BLaER1 (cell line): ENCODE measurements around the gene FCRL6.
A peak's percentile ranks its signal among the peaks of the same experiment; 100 is the strongest.

ENCODE experiments used
- H3K27ac ChIP-seq: shearing (Covaris generic); formaldehyde crosslinking; 2 replicates; pipeline ENCODE4 v1.8.1; 2022
- H3K27me3 ChIP-seq: shearing (Covaris generic); formaldehyde crosslinking; 2 replicates; pipeline ENCODE4 v1.8.1; 2022
- H3K36me3 ChIP-seq: shearing (Covaris generic); formaldehyde crosslinking; 2 replicates; pipeline ENCODE4 v1.8.1; 2022
- H3K4me1 ChIP-seq: shearing (Covaris generic); formaldehyde crosslinking; 2 replicates; pipeline ENCODE4 v1.8.1; 2022
- H3K4me2 ChIP-seq: shearing (Covaris generic); formaldehyde crosslinking; 2 replicates; pipeline ENCODE4 v1.8.1; 2022
- H3K4me3 ChIP-seq: shearing (Covaris generic); formaldehyde crosslinking; 2 replicates; pipeline ENCODE4 v1.8.1; 2022
- H3K9ac ChIP-seq: shearing (Covaris generic); formaldehyde crosslinking; 2 replicates; pipeline ENCODE4 v1.8.1; 2022
- H3K9me3 ChIP-seq: shearing (Covaris generic); formaldehyde crosslinking; 2 replicates; pipeline ENCODE4 v1.8.1; 2022
- H4K20me1 ChIP-seq: shearing (Covaris generic); formaldehyde crosslinking; 2 replicates; pipeline ENCODE4 v1.8.1; 2022
- Cebpa-rat ChIP-seq: shearing (Covaris generic); IDR thresholded peaks from 2 replicates; pipeline ENCODE4 v1.8.1; 2022

The FCRL6 gene

DNA sequence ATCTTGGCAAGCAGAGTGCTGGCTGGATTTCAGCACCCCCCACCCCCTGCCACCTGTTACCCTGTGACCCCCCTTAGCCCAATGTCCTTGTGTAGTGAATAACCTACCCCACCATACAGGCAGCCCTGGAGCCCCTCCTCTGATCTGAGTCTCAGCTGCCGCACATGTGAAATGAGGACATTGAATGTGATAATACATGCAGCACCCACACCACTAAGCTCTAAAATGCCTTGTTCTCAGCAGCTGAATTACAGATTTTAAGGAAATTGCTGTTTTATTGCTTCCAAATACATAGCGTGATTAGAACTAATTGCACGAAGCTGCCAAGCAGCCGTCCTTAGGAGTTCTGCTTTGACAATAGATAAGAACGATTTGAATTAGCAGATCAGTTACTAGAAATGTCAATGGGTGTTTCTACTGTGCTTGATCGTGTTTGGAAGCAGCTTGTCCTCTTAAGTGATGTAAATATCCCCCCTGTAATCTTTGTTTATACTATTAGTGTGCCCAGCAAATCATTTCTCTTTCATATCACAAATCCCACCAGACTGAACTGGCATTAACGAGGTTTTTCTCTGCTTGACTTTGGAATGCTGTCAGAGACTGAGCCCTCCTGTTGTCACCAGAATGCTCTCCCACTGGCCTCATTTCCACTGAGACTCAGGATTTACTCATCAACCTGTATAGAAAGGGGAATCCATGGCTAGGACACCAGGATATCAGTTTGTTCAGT lies 29.4 kb downstream of the FCRL6 start:
- H3K27me3 ChIP-seq, result no peaks in the 10 kb centered on the region
- no peak overlapping the region for H3K9ac ChIP-seq
- no peaks in the 10 kb centered on the region for H3K9me3 ChIP-seq
- no peaks in the 10 kb centered on the region for H3K36me3 ChIP-seq
- no peak overlapping the region for H3K4me3 ChIP-seq
- TF ChIP-seq Cebpa-rat, result no peak
- no peak overlapping the region for H3K4me2 ChIP-seq
- H3K4me1 ChIP-seq, result 0 out of 2 replicates have a peak, but pooled peaks cover 3% of the 10 kb centered on the region
- H3K27ac ChIP-seq, result no peak overlapping the region
- no peaks in the 10 kb centered on the region for H4K20me1 ChIP-seq

DNA sequence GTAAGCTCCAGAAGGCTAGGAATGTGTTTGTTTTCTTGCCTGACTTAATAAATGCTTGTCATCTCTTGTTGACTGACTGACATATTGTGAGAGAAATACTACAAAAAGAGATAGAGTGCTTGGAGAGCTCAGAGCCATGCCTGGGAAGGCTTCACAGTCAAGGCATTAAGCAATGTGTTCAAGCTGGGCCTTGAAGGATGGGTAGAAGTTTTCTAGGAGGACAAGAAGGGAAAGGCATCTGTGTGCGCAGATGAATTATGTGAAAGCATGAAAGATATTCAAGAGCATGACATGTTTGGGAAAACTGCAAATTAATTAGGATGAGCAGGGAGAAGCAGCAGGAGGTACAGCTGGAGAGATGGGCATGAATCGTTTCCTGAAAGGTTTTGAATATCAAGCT lies 30.1 kb downstream of the FCRL6 start:
- no peak overlapping the region for H3K9ac ChIP-seq
- H3K4me3 ChIP-seq, result no peak overlapping the region
- no peak overlapping the region for H3K27ac ChIP-seq
- no peaks in the 10 kb centered on the region for H3K9me3 ChIP-seq
- H3K4me1 ChIP-seq, result no peaks in the 10 kb centered on the region
- no peak for TF ChIP-seq Cebpa-rat
- H4K20me1 ChIP-seq, result no peaks in the 10 kb centered on the region
- H3K27me3 ChIP-seq, result no peaks in the 10 kb centered on the region
- H3K4me2 ChIP-seq, result no peak overlapping the region
- H3K36me3 ChIP-seq, result no peaks in the 10 kb centered on the region

DNA sequence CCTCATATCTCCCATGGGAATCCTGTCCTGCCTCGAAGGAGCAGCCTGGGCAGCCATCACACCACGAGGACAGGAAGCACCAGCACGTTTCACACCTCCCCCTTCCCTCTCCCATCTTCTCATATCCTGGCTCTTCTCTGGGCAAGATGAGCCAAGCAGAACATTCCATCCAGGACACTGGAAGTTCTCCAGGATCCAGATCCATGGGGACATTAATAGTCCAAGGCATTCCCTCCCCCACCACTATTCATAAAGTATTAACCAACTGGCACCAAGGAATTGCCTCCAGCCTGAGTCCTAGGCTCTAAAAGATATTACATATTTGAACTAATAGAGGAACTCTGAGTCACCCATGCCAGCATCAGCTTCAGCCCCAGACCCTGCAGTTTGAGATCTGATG lies 33.2 kb downstream of the FCRL6 start:
- Histone ChIP-seq H3K4me3 (no peak overlapping the region), H3K9me3 (no peaks in the 10 kb centered on the region), H3K27me3 (no peaks in the 10 kb centered on the region), H3K9ac (no peak overlapping the region), H3K27ac (no peak overlapping the region), H4K20me1 (no peaks in the 10 kb centered on the region), H3K4me2 (no peak overlapping the region), H3K4me1 (peaks cover 14% of the 10 kb centered on the region; the same call in 1 of the 2 replicates), H3K36me3 (no peaks in the 10 kb centered on the region)
- TF ChIP-seq Cebpa-rat, result no peak

DNA sequence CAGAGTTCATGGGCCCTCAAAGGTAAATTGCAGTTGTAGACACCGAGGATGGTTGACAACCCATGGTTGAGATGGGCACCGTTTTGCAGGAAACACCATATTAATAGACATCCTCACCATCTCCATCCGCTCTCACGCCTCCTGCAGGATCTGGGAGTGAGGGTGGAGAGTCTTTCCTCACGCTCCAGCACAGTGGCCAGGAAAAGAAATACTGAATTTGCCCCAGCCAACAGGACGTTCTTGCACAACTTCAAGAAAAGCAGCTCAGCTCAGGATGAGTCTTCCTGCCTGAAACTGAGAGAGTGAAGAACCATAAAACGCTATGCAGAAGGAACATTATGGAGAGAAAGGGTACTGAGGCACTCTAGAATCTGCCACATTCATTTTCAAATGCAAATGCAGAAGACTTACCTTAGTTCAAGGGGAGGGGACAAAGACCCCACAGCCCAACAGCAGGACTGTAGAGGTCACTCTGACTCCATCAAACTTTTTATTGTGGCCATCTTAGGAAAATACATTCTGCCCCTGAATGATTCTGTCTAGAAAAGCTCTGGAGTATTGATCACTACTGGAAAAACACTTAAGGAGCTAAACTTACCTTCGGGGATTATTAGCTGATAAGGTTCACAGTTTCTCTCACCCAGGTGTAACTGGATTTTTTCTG lies 33.8 kb downstream of the FCRL6 start:
- Histone ChIP-seq H3K4me2 (no peak overlapping the region), H4K20me1 (no peaks in the 10 kb centered on the region), H3K9me3 (no peaks in the 10 kb centered on the region), H3K36me3 (no peaks in the 10 kb centered on the region), H3K27me3 (no peaks in the 10 kb centered on the region), H3K27ac (no peak overlapping the region), H3K4me1 (peaks cover 14% of the 10 kb centered on the region; the same call in 1 of the 2 replicates), H3K4me3 (no peak overlapping the region), H3K9ac (no peak overlapping the region)
- TF ChIP-seq Cebpa-rat, result no peak

DNA sequence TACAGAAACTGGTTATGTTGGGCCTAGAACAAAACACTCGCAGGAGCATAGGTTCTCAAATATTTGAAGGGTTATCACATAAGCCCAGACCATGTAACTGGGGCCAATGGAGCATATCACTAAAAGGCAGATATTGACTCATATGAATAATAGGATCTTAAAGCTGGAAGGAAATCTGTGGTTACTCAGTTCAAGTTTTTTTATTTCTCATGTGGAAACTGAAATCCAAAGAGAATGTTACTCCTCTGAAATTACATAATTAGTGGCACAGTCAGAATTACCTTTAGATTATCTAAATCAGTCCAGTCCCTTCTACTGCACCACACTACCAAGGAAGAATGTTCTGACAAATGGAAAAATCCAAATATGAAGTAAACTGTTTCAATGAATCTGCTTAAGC lies 36.6 kb downstream of the FCRL6 start:
- no peak for TF ChIP-seq Cebpa-rat
- Histone ChIP-seq H3K4me3 (no peak overlapping the region), H4K20me1 (no peaks in the 10 kb centered on the region), H3K27me3 (no peaks in the 10 kb centered on the region), H3K27ac (no peak overlapping the region), H3K9ac (no peak overlapping the region), H3K4me2 (no peak overlapping the region), H3K9me3 (no peaks in the 10 kb centered on the region), H3K36me3 (no peaks in the 10 kb centered on the region), H3K4me1 (peaks cover 14% of the 10 kb centered on the region; the same call in 1 of the 2 replicates)

DNA sequence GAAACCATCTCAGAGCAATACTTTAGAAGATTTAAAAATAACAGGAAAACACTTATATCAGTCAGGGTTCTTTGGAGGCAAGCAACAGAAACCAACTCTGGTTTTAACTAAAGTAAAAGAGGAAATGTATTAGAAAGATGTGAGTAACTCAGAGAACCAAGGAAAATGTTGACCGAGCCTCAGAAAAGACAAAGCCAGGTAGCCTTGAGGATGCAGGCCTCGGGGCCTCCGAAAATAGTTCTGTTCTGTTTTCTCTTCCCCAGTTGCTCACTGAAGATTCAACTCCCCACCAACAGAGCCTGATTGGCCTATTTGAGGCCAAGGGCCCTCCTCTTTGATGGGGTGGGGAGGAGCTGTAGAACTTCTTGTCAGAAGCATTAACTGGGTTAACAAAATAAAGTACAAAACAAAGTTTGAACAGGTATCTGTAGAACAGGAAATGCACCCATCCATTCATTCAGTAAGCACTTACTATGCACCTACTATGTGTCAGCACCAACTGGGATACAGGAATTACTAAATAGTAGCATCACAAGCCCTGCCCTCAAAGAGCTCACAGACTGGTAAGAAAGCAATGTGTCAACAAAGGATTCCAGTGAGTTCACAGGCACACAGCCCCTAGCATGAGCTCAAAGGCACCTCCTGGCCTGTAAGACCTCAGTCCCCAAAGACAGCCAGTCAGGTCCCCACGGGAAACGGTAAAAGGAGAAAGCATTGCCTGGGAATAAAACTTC lies 37.1 kb downstream of the FCRL6 start:
- no peaks in the 10 kb centered on the region for H3K9me3 ChIP-seq
- H3K4me3 ChIP-seq, result no peak overlapping the region
- H3K27me3 ChIP-seq, result no peaks in the 10 kb centered on the region
- H3K4me1 ChIP-seq, result peaks cover 14% of the 10 kb centered on the region; the same call in 1 of the 2 replicates
- no peaks in the 10 kb centered on the region for H4K20me1 ChIP-seq
- no peak overlapping the region for H3K27ac ChIP-seq
- H3K36me3 ChIP-seq, result no peaks in the 10 kb centered on the region
- TF ChIP-seq Cebpa-rat, result no peak
- H3K4me2 ChIP-seq, result 0 out of 2 replicates have a peak overlapping the region, but pooled peaks have one; percentile 5
- H3K9ac ChIP-seq, result no peak overlapping the region

DNA sequence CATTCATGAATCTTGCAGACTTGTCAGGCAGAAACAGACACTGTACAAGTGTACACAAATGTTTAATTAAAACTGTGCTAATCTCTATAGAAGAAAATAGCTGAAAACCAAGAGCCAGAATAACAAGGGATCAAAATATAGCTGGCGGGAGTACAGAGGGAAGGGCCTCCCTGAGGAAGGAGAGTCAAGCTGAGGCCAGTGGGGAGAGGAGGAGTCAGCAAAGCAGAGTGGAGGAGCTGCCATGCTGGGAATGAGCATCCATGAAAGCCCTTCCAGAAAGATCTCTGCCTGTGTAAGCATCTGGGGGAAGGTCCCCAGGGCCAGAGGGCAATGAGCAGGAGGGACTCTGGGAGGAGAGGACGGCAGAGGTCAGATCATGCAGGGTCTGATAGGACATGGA lies 39.6 kb downstream of the FCRL6 start:
- H3K9me3 ChIP-seq, result no peaks in the 10 kb centered on the region
- no peak overlapping the region for H3K4me3 ChIP-seq
- no peaks in the 10 kb centered on the region; the same call in 1 of the 2 replicates for H3K27me3 ChIP-seq
- H3K4me1 ChIP-seq, result peaks cover 14% of the 10 kb centered on the region; the same call in 1 of the 2 replicates
- no peak overlapping the region for H3K27ac ChIP-seq
- no peak overlapping the region for H3K9ac ChIP-seq
- no peak for TF ChIP-seq Cebpa-rat
- no peak overlapping the region for H3K4me2 ChIP-seq
- no peaks in the 10 kb centered on the region for H4K20me1 ChIP-seq
- no peaks in the 10 kb centered on the region for H3K36me3 ChIP-seq

DNA sequence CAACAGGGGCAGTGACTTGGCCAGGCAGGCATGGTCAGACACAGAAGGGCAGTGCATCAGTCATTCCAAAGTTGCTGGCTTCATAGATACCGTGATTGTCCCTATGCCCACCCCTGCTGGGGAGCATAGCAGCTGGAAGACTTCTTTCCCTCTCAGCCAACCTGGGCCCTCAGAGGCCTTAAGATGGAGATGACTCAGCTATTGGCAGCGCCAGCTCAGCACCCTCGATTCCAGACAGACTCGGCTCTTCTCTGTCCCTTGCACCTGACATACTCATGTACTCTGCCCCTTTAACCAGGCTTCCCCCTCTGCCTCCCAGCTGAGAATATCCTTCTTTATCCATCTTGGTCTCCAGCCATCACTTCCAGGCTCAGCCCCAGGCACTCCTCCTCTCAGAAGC lies 41.3 kb downstream of the FCRL6 start:
- H3K27me3 ChIP-seq, result no peaks in the 10 kb centered on the region; the same call in 1 of the 2 replicates
- peaks cover 13% of the 10 kb centered on the region; the same call in 1 of the 2 replicates for H3K4me1 ChIP-seq
- TF ChIP-seq Cebpa-rat, result no peak

DNA sequence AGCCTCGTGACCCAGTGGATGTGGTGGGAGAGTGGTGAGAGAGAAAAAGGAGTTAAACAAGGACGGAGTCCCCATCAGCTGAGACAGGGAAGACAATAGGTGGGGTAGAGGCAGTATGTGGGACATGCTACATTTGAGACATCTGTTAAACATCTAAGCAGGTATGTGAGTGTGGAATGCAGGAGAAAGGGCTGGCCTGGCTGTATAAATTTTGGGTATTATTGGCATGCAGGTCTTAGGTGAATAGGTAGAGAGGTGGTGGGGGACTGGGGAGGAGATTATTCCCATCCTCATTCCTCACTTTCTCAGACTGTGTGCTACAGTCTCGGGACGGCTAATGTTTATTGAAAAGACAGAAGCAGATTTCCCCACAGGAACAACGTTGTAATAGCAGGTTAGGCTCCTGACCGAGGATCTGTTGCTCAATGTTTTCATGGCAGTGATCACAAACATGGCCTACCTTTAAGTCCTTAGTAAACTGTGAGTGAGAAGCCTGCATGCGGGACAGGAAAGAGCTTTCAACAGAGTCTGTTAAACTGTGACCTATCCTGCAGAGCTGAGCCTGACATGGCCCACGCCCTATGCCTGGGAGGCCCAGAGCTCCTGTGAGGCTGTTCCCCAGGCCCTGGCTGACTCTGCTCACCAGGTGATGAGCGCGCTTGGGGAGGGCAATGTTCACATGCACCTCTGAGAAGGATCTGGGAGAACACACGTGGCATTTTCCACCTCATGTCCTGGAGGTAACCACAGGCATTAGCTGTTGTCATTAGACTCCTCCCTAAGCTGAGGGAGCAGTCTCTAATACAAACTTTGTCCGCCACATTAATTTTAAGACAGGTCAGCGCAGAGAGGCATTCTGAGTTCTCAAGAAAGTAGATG lies 43.8 kb downstream of the FCRL6 start:
- no peak overlapping the region for H3K27ac ChIP-seq
- H3K9me3 ChIP-seq, result no peaks in the 10 kb centered on the region
- no peaks in the 10 kb centered on the region for H3K36me3 ChIP-seq
- no peaks in the 10 kb centered on the region; the same call in 1 of the 2 replicates for H3K27me3 ChIP-seq
- H3K4me2 ChIP-seq, result no peak overlapping the region
- H4K20me1 ChIP-seq, result no peaks in the 10 kb centered on the region
- H3K9ac ChIP-seq, result no peak overlapping the region
- no peak for TF ChIP-seq Cebpa-rat
- no peaks in the 10 kb centered on the region for H3K4me1 ChIP-seq
- no peak overlapping the region for H3K4me3 ChIP-seq

More for the DNA sequence above, 41.3 kb downstream of the FCRL6 start:
- Histone ChIP-seq H3K9me3 (no peaks in the 10 kb centered on the region), H3K9ac (no peak overlapping the region), H3K4me3 (no peak overlapping the region), H3K27ac (no peak overlapping the region), H3K4me2 (no peak overlapping the region), H4K20me1 (no peaks in the 10 kb centered on the region), H3K36me3 (no peaks in the 10 kb centered on the region)
